ES-I3 (cell line): ENCODE results near the gene P2RX1.
"Not testable (repeated sequence)": the region's sequence is repeated elsewhere in the genome, so short reads cannot be mapped to it uniquely, and the experiment has no call there.

Experiments used
- H3K36me3 ChIP-seq: 2 replicates; pipeline ENCODE4 v1.6.1; 2013; ENCODE audit warnings: mild to moderate bottlenecking, low read length, control low read depth, moderate library complexity; ENCODE audit not compliant: insufficient read depth
- H3K4me1 ChIP-seq: 2 replicates; pipeline ENCODE4 v1.6.1; 2013; ENCODE audit warnings: mild to moderate bottlenecking, control low read depth, low read length; ENCODE audit not compliant: insufficient read depth
- H3K9ac ChIP-seq: 2 replicates; pipeline ENCODE4 v1.6.1; 2013; ENCODE audit warnings: low read depth, mild to moderate bottlenecking, low read length, moderate library complexity
- H3K9me3 ChIP-seq: 2 replicates; pipeline ENCODE4 v1.6.1; 2013; ENCODE audit warnings: mild to moderate bottlenecking, low read length, moderate library complexity; ENCODE audit not compliant: control insufficient read depth, insufficient read depth

P2RX1 gene

GRCh38 chr17:3865176-3865575 lies 51.1 kb downstream of the P2RX1 start:
- Histone ChIP-seq H3K4me1 (no peaks in the 10 kb centered on the region), H3K9ac (no peak overlapping the region), H3K9me3 (no peaks in the 10 kb centered on the region), H3K36me3 (no peaks in the 10 kb centered on the region)

- Histone ChIP-seq H3K4me1 (no peaks in the 10 kb centered on the region), H3K9ac (no peak overlapping the region), H3K36me3 (no peaks in the 10 kb centered on the region), H3K9me3 (no peaks in the 10 kb centered on the region)
Measured at GRCh38 chr17:3864534-3864933, 51.7 kb downstream of the P2RX1 start.

- Histone ChIP-seq H3K9me3 (no peaks in the 10 kb centered on the region), H3K9ac (no peak overlapping the region), H3K4me1 (no peaks in the 10 kb centered on the region), H3K36me3 (no peaks in the 10 kb centered on the region)
Measured at GRCh38 chr17:3861761-3862681, 54.2 kb downstream of the P2RX1 start.

GRCh38 chr17:3860939-3861700 lies 55.1 kb downstream of the P2RX1 start:
- no peaks in the 10 kb centered on the region for H3K4me1 ChIP-seq
- H3K9ac ChIP-seq: no peak overlapping the region
- no peaks in the 10 kb centered on the region for H3K36me3 ChIP-seq

GRCh38 chr17:3859940-3860339 lies 56.3 kb downstream of the P2RX1 start:
- Histone ChIP-seq H3K9me3 (no peaks in the 10 kb centered on the region), H3K4me1 (no peaks in the 10 kb centered on the region), H3K36me3 (no peaks in the 10 kb centered on the region), H3K9ac (no peak overlapping the region)

More at GRCh38 chr17:3860939-3861700, 55.1 kb downstream of the P2RX1 start:
- H3K9me3 ChIP-seq: no peaks in the 10 kb centered on the region

- H3K36me3 ChIP-seq: no peaks in the 10 kb centered on the region
- no peak overlapping the region for H3K9ac ChIP-seq
- H3K9me3 ChIP-seq: no peaks in the 10 kb centered on the region
- H3K4me1 ChIP-seq: no peaks in the 10 kb centered on the region
Measured at GRCh38 chr17:3857261-3858105, 58.8 kb downstream of the P2RX1 start.

GRCh38 chr17:3854204-3854603 lies 62.1 kb downstream of the P2RX1 start:
- not testable (repeated sequence) for H3K4me1 ChIP-seq, H3K9me3 ChIP-seq, H3K36me3 ChIP-seq, H3K9ac ChIP-seq

- Histone ChIP-seq H3K4me1 (no peaks in the 10 kb centered on the region), H3K36me3 (no peaks in the 10 kb centered on the region), H3K9ac (no peak overlapping the region), H3K9me3 (no peaks in the 10 kb centered on the region)
Measured at GRCh38 chr17:3852561-3852960, 63.7 kb downstream of the P2RX1 start.

GRCh38 chr17:3851461-3852100 lies 64.7 kb downstream of the P2RX1 start:
- no peaks in the 10 kb centered on the region for H3K9me3 ChIP-seq
- no peaks in the 10 kb centered on the region for H3K36me3 ChIP-seq
- no peak overlapping the region for H3K9ac ChIP-seq
- H3K4me1 ChIP-seq: peaks cover 3% of the 10 kb centered on the region; the same call in 1 of the 2 replicates

- Histone ChIP-seq H3K4me1 (peaks cover 11% of the 10 kb centered on the region; the same call in 1 of the 2 replicates), H3K9ac (no peak overlapping the region), H3K9me3 (no peaks in the 10 kb centered on the region), H3K36me3 (no peaks in the 10 kb centered on the region)
Measured at GRCh38 chr17:3848229-3848835, 67.9 kb downstream of the P2RX1 start.

GRCh38 chr17:3847165-3847670 lies 69.0 kb downstream of the P2RX1 start:
- no peaks in the 10 kb centered on the region for H3K36me3 ChIP-seq
- H3K9me3 ChIP-seq: no peaks in the 10 kb centered on the region
- H3K9ac ChIP-seq: no peak overlapping the region
- peaks cover 11% of the 10 kb centered on the region; the same call in 1 of the 2 replicates for H3K4me1 ChIP-seq
